Mesodermal cell (in vitro differentiated cells): ENCODE data around the gene IDH3G.

ENCODE experiments used
- H3K27ac ChIP-seq: 2 replicates; pipeline ENCODE4 v1.7.0; 2013; ENCODE audit warnings: mild to moderate bottlenecking, low read depth, low read length, moderate library complexity; ENCODE audit not compliant: severe bottlenecking
- H3K36me3 ChIP-seq: 2 replicates; pipeline ENCODE4 v1.7.1; 2013; ENCODE audit warnings: mild to moderate bottlenecking, low read length, moderate library complexity; ENCODE audit not compliant: control insufficient read depth, insufficient read depth
- H3K4me1 ChIP-seq: one replicate; pipeline ENCODE4 v1.7.1; 2013; ENCODE audit warnings: mild to moderate bottlenecking, low read length; ENCODE audit not compliant: insufficient read depth, control insufficient read depth, poor library complexity, severe bottlenecking
- H3K4me3 ChIP-seq: 2 replicates; pipeline ENCODE4 v1.7.0; 2013; ENCODE audit warnings: low read length, control low read depth, mild to moderate bottlenecking; ENCODE audit not compliant: insufficient read depth, poor library complexity, severe bottlenecking; ENCODE audit errors: extremely low read depth
- H3K9me3 ChIP-seq: 2 replicates; pipeline ENCODE4 v1.7.1; 2013; ENCODE audit warnings: mild to moderate bottlenecking, low read length, moderate library complexity; ENCODE audit not compliant: control insufficient read depth
- WGBS, 2 experiments: methylation state at CpG; one replicate each; pipeline ENCODE4 v1.1.5; 2013; ENCODE audit warnings: missing lambda C conversion rate in 2 of 2; ENCODE audit not compliant: insufficient coverage in 2 of 2; 5-methylcytosine and 5-hydroxymethylcytosine counted together

IDH3G gene

GRCh38 chrX:153777261-153778090 is 16.7 kb downstream of the IDH3G start:
- Histone ChIP-seq H3K4me1 (no peaks in the 10 kb centered on the region), H3K36me3 (no peaks in the 10 kb centered on the region), H3K27ac (no peak overlapping the region), H3K9me3 (no peaks in the 10 kb centered on the region), H3K4me3 (no peak overlapping the region)
- WGBS, 2 experiments, result 95 to 96% methylated on average over 8 to 19 of the region's 34 CpGs

- H3K27ac ChIP-seq, result no peak overlapping the region
- H3K36me3 ChIP-seq, result no peaks in the 10 kb centered on the region
- no peaks in the 10 kb centered on the region for H3K9me3 ChIP-seq
- H3K4me1 ChIP-seq, result no peaks in the 10 kb centered on the region
- no peak overlapping the region for H3K4me3 ChIP-seq
- 100% methylated on average over 3 of the region's 22 CpGs for WGBS, 2 experiments
Measured at GRCh38 chrX:153776611-153777045, 17.5 kb downstream of the IDH3G start.

- Histone ChIP-seq H3K27ac (no peak overlapping the region), H3K9me3 (no peaks in the 10 kb centered on the region), H3K36me3 (no peaks in the 10 kb centered on the region), H3K4me1 (no peaks in the 10 kb centered on the region), H3K4me3 (no peak overlapping the region)
- 100% methylated on average over 1 of the region's 20 CpGs; no CpG with 5 or more reads in 1 of the 2 experiments for WGBS, 2 experiments
Measured at GRCh38 chrX:153776120-153776599, 18.0 kb downstream of the IDH3G start.

GRCh38 chrX:153775293-153776119 is 18.7 kb downstream of the IDH3G start:
- H3K4me3 ChIP-seq, result no peak overlapping the region
- no peak overlapping the region for H3K27ac ChIP-seq
- H3K9me3 ChIP-seq, result no peaks in the 10 kb centered on the region
- H3K4me1 ChIP-seq, result no peaks in the 10 kb centered on the region
- 94 to 95% methylated on average over 21 to 26 of the region's 42 CpGs for WGBS, 2 experiments
- no peaks in the 10 kb centered on the region for H3K36me3 ChIP-seq

GRCh38 chrX:153774576-153775292 is 19.4 kb downstream of the IDH3G start:
- no peaks in the 10 kb centered on the region for H3K36me3 ChIP-seq
- no peak overlapping the region for H3K27ac ChIP-seq
- 94 to 97% methylated on average over 17 to 23 of the region's 37 CpGs for WGBS, 2 experiments

GRCh38 chrX:153773741-153774575 is 20.2 kb downstream of the IDH3G start:
- H3K9me3 ChIP-seq, result no peaks in the 10 kb centered on the region
- H3K27ac ChIP-seq, result no peak overlapping the region
- 91 to 95% methylated on average over 28 to 29 of the region's 48 CpGs for WGBS, 2 experiments
- H3K36me3 ChIP-seq, result no peaks in the 10 kb centered on the region
- no peaks in the 10 kb centered on the region for H3K4me1 ChIP-seq
- H3K4me3 ChIP-seq, result no peak overlapping the region

More at GRCh38 chrX:153774576-153775292, 19.4 kb downstream of the IDH3G start:
- H3K9me3 ChIP-seq, result no peaks in the 10 kb centered on the region
- no peak overlapping the region for H3K4me3 ChIP-seq
- no peaks in the 10 kb centered on the region for H3K4me1 ChIP-seq

- H3K9me3 ChIP-seq, result no peaks in the 10 kb centered on the region
- no peaks in the 10 kb centered on the region for H3K36me3 ChIP-seq
- 92 to 95% methylated on average over 16 to 18 of the region's 23 CpGs for WGBS, 2 experiments
- no peaks in the 10 kb centered on the region for H3K4me1 ChIP-seq
- no peak overlapping the region for H3K27ac ChIP-seq
- no peak overlapping the region for H3K4me3 ChIP-seq
Measured at GRCh38 chrX:153773218-153773611, 21.0 kb downstream of the IDH3G start.

GRCh38 chrX:153772316-153773217 is 21.6 kb downstream of the IDH3G start:
- Histone ChIP-seq H3K9me3 (no peaks in the 10 kb centered on the region), H3K36me3 (no peaks in the 10 kb centered on the region), H3K27ac (no peak overlapping the region), H3K4me1 (no peaks in the 10 kb centered on the region), H3K4me3 (no peak overlapping the region)
- WGBS, 2 experiments, result 82 to 100% methylated on average over 3 to 11 of the region's 21 CpGs
